ENCODE data around the gene EN1.
A peak's percentile ranks its signal among the peaks of the same experiment; 100 is the strongest.

Gene EN1

DNA sequence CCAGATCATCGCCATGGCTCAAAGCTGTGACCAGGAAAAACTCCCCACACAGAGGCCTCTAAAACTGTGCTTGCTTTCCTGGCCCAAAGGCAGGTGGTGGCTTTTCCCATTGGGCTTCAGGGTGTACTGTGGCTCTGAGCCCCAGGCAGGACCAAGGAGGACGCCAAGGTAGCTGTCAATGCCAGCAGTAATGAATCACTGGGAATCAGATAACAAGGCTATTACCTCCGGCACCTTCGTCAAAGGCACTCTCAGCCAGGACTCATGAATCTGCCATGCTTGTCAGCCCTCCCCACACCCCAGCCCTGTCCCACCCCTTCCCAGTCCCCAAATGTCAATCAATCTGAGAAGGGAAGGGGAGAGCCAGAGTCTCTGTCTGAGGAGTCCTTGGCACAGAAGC lies 27.9 kb upstream of the EN1 start:
- Histone ChIP-seq H3K36me3 (ENCODE audit: low read depth) (no peaks in the 10 kb centered on the region), H3K27ac (ENCODE audit: poor library complexity, severe bottlenecking) (no peak overlapping the region), H3K4me3 (ENCODE audit: severe bottlenecking) (no peak overlapping the region), H3K27me3 (ENCODE audit: insufficient read depth, poor library complexity, severe bottlenecking) (no peaks in the 10 kb centered on the region), H3K4me1 (ENCODE audit: insufficient read depth, poor library complexity, severe bottlenecking) (peaks cover 4% of the 10 kb centered on the region), H3K9me3 (ENCODE audit: severe bottlenecking) (no peaks in the 10 kb centered on the region)
- TF ChIP-seq, protein P1, sequence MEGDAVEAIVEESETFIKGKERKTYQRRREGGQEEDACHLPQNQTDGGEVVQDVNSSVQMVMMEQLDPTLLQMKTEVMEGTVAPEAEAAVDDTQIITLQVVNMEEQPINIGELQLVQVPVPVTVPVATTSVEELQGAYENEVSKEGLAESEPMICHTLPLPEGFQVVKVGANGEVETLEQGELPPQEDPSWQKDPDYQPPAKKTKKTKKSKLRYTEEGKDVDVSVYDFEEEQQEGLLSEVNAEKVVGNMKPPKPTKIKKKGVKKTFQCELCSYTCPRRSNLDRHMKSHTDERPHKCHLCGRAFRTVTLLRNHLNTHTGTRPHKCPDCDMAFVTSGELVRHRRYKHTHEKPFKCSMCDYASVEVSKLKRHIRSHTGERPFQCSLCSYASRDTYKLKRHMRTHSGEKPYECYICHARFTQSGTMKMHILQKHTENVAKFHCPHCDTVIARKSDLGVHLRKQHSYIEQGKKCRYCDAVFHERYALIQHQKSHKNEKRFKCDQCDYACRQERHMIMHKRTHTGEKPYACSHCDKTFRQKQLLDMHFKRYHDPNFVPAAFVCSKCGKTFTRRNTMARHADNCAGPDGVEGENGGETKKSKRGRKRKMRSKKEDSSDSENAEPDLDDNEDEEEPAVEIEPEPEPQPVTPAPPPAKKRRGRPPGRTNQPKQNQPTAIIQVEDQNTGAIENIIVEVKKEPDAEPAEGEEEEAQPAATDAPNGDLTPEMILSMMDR (IDR thresholded peaks at IDR 0.05; ENCODE audit: poor library complexity, severe bottlenecking): no peak
- DNase-seq (ENCODE audit: low spot score): no peak
- 0 out of 3 replicates have a peak, but pooled peaks have one; percentile 7 for ATAC-seq (ENCODE audit: low read depth)

DNA sequence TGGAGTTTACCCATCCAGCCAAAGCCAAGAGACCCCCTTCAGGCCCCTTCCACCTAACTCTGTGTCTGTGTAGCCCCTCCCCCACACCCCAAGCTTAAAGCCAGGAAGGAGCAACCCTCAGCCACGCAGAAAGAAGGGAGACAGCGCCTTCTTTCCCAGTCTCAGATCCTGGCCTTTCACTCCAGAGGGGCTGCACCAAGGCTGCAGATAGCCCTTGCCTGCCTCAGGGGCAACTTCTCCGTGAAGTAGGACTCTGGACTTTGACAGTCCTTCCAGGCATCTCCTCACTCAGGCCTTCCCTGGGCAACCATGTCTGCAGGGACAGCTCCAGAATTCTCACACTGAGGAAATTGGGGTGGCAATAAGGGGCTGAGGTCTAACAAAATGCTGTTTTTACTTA lies 26.9 kb upstream of the EN1 start:
- H3K4me1 ChIP-seq (ENCODE audit: insufficient read depth, poor library complexity, severe bottlenecking): peaks cover 4% of the 10 kb centered on the region
- ATAC-seq (ENCODE audit: low read depth) (no peak), DNase-seq (ENCODE audit: low spot score) (no peak)
- H3K36me3 ChIP-seq (ENCODE audit: low read depth): no peaks in the 10 kb centered on the region
- no peaks in the 10 kb centered on the region for H3K9me3 ChIP-seq (ENCODE audit: severe bottlenecking)
- no peak overlapping the region for H3K4me3 ChIP-seq (ENCODE audit: severe bottlenecking)
- TF ChIP-seq, protein P1 (IDR thresholded peaks at IDR 0.05; ENCODE audit: poor library complexity, severe bottlenecking): no peak
- no peaks in the 10 kb centered on the region for H3K27me3 ChIP-seq (ENCODE audit: insufficient read depth, poor library complexity, severe bottlenecking)
- H3K27ac ChIP-seq (ENCODE audit: poor library complexity, severe bottlenecking): no peak overlapping the region

DNA sequence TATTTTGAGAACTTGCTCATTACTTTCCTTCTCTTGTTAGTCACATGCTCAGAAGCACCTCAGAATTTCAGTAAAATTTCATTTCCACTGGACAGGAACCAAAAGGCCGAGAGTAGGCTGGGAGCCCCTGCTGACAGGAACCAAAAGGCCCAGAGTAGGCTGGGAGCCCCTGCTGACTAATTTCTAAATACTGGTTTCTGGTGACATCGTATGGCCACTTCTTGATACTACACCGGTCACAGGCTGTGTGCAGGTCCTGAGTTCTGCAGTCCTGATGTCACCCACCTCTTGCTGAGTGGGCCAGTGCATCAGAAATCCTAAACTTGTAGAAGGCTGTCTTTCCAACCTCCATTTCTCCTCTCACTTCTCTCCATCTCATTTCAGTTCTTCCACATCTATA lies 17.7 kb upstream of the EN1 start:
- peak; percentile 95 for ATAC-seq (ENCODE audit: low read depth)
- Histone ChIP-seq H3K27me3 (ENCODE audit: insufficient read depth, poor library complexity, severe bottlenecking) (peaks cover 12% of the 10 kb centered on the region), H3K4me3 (ENCODE audit: severe bottlenecking) (no peak overlapping the region), H3K9me3 (ENCODE audit: severe bottlenecking) (no peaks in the 10 kb centered on the region), H3K27ac (ENCODE audit: poor library complexity, severe bottlenecking) (no peak overlapping the region), H3K4me1 (ENCODE audit: insufficient read depth, poor library complexity, severe bottlenecking) (no peaks in the 10 kb centered on the region), H3K36me3 (ENCODE audit: low read depth) (no peaks in the 10 kb centered on the region)
- no peak for DNase-seq (ENCODE audit: low spot score)
- TF ChIP-seq, protein P1 (IDR thresholded peaks at IDR 0.05; ENCODE audit: poor library complexity, severe bottlenecking): peak; percentile 71

DNA sequence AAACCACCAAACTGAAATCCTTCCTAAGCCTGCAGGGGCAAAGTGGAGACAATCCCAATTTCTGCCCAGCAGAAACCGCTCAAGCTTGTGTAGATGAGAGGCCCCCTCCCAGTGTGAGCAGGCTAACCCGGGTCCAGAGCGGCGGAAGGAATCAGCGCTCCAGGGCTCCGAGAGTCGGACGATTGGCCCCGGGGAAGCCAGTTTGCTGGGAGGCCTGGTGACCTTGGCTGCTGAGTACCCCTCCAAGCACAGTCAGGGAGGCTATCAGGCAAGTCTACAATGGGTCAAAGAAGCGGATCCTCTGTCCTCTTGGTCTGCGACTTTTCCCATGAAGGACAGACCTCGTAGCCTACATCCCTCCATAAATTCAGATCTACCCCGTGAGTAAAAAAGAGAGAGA lies 16.8 kb upstream of the EN1 start:
- Histone ChIP-seq H3K36me3 (ENCODE audit: low read depth) (no peaks in the 10 kb centered on the region), H3K27me3 (ENCODE audit: insufficient read depth, poor library complexity, severe bottlenecking) (peaks cover 20% of the 10 kb centered on the region), H3K4me3 (ENCODE audit: severe bottlenecking) (no peak overlapping the region), H3K27ac (ENCODE audit: poor library complexity, severe bottlenecking) (no peak overlapping the region), H3K9me3 (ENCODE audit: severe bottlenecking) (no peaks in the 10 kb centered on the region), H3K4me1 (ENCODE audit: insufficient read depth, poor library complexity, severe bottlenecking) (no peaks in the 10 kb centered on the region)
- TF ChIP-seq, protein P1 (IDR thresholded peaks at IDR 0.05; ENCODE audit: poor library complexity, severe bottlenecking): no peak
- ATAC-seq (ENCODE audit: low read depth) (no peak), DNase-seq (ENCODE audit: low spot score) (no peak)

DNA sequence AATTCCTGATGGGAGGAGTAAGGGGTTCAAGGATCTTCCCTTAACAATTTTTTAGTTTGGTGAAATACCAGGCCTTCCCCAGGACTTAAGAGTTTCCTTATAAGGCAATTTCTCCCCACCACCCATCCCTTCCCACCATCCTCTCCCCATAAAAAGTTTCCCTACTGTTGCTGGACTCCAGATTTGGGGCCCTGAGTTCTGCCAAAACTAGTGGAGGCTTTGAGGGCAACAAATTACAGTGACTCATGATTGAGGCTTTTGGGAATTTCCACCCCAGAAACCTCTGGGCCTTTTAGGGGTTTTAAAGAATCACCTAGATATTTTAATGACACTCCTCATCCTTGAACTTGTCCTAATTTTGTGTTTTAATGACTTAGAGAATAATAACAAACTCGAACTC lies 14.3 kb upstream of the EN1 start:
- Histone ChIP-seq H3K9me3 (ENCODE audit: severe bottlenecking) (no peaks in the 10 kb centered on the region), H3K36me3 (ENCODE audit: low read depth) (no peaks in the 10 kb centered on the region), H3K27me3 (ENCODE audit: insufficient read depth, poor library complexity, severe bottlenecking) (peaks cover 45% of the 10 kb centered on the region), H3K4me1 (ENCODE audit: insufficient read depth, poor library complexity, severe bottlenecking) (no peaks in the 10 kb centered on the region), H3K4me3 (ENCODE audit: severe bottlenecking) (no peak overlapping the region), H3K27ac (ENCODE audit: poor library complexity, severe bottlenecking) (no peak overlapping the region)
- DNase-seq (ENCODE audit: low spot score) (no peak), ATAC-seq (ENCODE audit: low read depth) (no peak)
- TF ChIP-seq, protein P1 (IDR thresholded peaks at IDR 0.05; ENCODE audit: poor library complexity, severe bottlenecking): no peak

All from RWPE2 (cell line).